WERI-Rb-1 (cell line): ENCODE measurements around the gene GRID1.

ENCODE experiments used
- DNase-seq: peaks from one replicate; pipeline ENCODE4 v3.0.0-alpha.2; 2020
- H3K27ac ChIP-seq: fragments of 250-450 bp; sonication (Bioruptor Pico); 2 replicates; pipeline ENCODE4 v1.5.1; 2020; ENCODE audit warnings: mild to moderate bottlenecking, moderate library complexity
- H3K27me3 ChIP-seq: fragments of 250-450 bp; sonication (Bioruptor Pico); 2 replicates; pipeline ENCODE4 v1.5.1; 2021; ENCODE audit warnings: mild to moderate bottlenecking, low read depth, moderate library complexity; ENCODE audit not compliant: insufficient read depth, severe bottlenecking
- H3K36me3 ChIP-seq: fragments of 250-450 bp; sonication (Bioruptor Pico); 2 replicates; pipeline ENCODE4 v1.5.1; 2020; ENCODE audit warnings: mild to moderate bottlenecking, moderate library complexity
- H3K4me3 ChIP-seq: 2 replicates; pipeline ENCODE4 v1.5.1; 2011; ENCODE audit warnings: low read depth, mild to moderate bottlenecking, control low read depth, low read length
- H3K9me3 ChIP-seq: fragments of 250-450 bp; sonication (Bioruptor Pico); 2 replicates; pipeline ENCODE4 v1.5.1; 2021; ENCODE audit warnings: mild to moderate bottlenecking, moderate library complexity; ENCODE audit not compliant: severe bottlenecking
- TF ChIP-seq, protein P1 (sequence below): IDR thresholded peaks from 2 replicates; pipeline ENCODE4 v1.5.1; 2011; ENCODE audit warnings: low read depth, mild to moderate bottlenecking, control low read depth, inconsistent platforms, low read length

GRID1 gene

GRCh38 chr10:86259901-86260562 is 106.6 kb downstream of the GRID1 start:
- Histone ChIP-seq H3K36me3 (no peaks in the 10 kb centered on the region), H3K27ac (no peak overlapping the region), H3K27me3 (peaks cover 15% of the 10 kb centered on the region), H3K4me3 (no peak overlapping the region), H3K9me3 (no peaks in the 10 kb centered on the region)
- TF ChIP-seq, protein P1, sequence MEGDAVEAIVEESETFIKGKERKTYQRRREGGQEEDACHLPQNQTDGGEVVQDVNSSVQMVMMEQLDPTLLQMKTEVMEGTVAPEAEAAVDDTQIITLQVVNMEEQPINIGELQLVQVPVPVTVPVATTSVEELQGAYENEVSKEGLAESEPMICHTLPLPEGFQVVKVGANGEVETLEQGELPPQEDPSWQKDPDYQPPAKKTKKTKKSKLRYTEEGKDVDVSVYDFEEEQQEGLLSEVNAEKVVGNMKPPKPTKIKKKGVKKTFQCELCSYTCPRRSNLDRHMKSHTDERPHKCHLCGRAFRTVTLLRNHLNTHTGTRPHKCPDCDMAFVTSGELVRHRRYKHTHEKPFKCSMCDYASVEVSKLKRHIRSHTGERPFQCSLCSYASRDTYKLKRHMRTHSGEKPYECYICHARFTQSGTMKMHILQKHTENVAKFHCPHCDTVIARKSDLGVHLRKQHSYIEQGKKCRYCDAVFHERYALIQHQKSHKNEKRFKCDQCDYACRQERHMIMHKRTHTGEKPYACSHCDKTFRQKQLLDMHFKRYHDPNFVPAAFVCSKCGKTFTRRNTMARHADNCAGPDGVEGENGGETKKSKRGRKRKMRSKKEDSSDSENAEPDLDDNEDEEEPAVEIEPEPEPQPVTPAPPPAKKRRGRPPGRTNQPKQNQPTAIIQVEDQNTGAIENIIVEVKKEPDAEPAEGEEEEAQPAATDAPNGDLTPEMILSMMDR: no peak
- DNase-seq: no peak

DNA sequence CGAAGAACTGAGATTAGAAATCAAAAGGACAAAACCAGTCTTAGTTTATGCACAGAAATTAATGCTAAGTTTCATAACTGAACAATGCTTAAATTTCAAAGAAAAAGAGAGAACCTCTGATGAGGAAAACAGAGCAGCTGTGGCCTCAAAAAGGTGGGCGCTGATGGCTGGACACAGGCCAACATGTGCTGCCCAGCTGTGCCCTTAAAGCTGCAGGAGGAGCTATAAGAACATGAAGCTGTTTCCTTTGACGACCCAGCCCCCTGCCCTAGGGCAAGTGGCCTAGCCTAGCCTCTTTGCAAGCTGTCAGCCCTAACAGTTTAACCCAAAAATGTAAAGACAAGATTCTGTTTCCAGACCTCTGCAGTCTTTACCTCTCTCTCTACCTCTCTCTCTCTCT is 107.7 kb downstream of the GRID1 start:
- Histone ChIP-seq H3K27ac (no peak overlapping the region), H3K9me3 (no peaks in the 10 kb centered on the region), H3K36me3 (no peaks in the 10 kb centered on the region), H3K4me3 (no peak overlapping the region), H3K27me3 (peaks cover 15% of the 10 kb centered on the region)
- TF ChIP-seq, protein P1: no peak
- DNase-seq: no peak

- no peak overlapping the region for H3K27ac ChIP-seq
- peaks cover 15% of the 10 kb centered on the region for H3K27me3 ChIP-seq
- H3K4me3 ChIP-seq: no peak overlapping the region
- TF ChIP-seq, protein P1: no peak
- no peaks in the 10 kb centered on the region for H3K36me3 ChIP-seq
- DNase-seq: no peak
- no peaks in the 10 kb centered on the region for H3K9me3 ChIP-seq
Measured at GRCh38 chr10:86258499-86258898, 108.1 kb downstream of the GRID1 start.

GRCh38 chr10:86257683-86258082 is 108.9 kb downstream of the GRID1 start:
- TF ChIP-seq, protein P1: no peak
- H3K27ac ChIP-seq: no peak overlapping the region
- H3K36me3 ChIP-seq: no peaks in the 10 kb centered on the region
- H3K27me3 ChIP-seq: peaks cover 15% of the 10 kb centered on the region
- no peak overlapping the region for H3K4me3 ChIP-seq
- peak; percentile 42 for DNase-seq
- no peaks in the 10 kb centered on the region for H3K9me3 ChIP-seq

GRCh38 chr10:86256690-86257315 is 109.8 kb downstream of the GRID1 start:
- TF ChIP-seq, protein P1: no peak
- no peak overlapping the region for H3K4me3 ChIP-seq
- H3K27ac ChIP-seq: no peak overlapping the region
- H3K36me3 ChIP-seq: no peaks in the 10 kb centered on the region
- H3K27me3 ChIP-seq: peaks cover 15% of the 10 kb centered on the region
- DNase-seq: no peak
- no peaks in the 10 kb centered on the region for H3K9me3 ChIP-seq
